Stimulated activated CD4-positive, alpha-beta T cell treated with anti-CD3 and anti-CD28 coated beads, Interleukin-4, amount 100 ng/mL, for 4 hours (primary cell): ENCODE measurements around the gene RNASEH2C.

Experiments used
- DNase-seq, 2 experiments: peaks; one replicate each; pipeline ENCODE4 v3.0.0-alpha.2; 2020

Gene RNASEH2C

GRCh38 chr11:65680192-65680743 lies 40.3 kb downstream of the RNASEH2C start:
- DNase-seq, result no peak

DNA sequence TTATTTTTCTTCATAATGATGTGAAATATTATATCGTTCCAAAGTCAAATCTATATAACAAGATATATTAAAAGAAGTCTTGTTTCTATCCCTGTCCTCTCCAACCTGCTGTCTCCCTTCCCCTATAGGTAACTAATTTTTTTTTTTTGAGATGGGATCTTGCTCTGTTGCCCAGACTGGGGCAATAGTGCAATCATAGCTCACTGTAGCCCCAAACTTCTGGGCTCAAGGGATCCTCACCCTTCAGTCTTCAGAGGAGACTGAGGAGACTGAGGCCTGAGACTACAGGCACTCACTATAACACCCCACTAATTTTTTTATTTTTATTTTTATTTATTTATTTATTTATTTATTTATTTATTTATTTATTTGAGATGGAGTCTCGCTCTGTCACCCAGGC lies 47.6 kb downstream of the RNASEH2C start:
- no peak for DNase-seq

DNA sequence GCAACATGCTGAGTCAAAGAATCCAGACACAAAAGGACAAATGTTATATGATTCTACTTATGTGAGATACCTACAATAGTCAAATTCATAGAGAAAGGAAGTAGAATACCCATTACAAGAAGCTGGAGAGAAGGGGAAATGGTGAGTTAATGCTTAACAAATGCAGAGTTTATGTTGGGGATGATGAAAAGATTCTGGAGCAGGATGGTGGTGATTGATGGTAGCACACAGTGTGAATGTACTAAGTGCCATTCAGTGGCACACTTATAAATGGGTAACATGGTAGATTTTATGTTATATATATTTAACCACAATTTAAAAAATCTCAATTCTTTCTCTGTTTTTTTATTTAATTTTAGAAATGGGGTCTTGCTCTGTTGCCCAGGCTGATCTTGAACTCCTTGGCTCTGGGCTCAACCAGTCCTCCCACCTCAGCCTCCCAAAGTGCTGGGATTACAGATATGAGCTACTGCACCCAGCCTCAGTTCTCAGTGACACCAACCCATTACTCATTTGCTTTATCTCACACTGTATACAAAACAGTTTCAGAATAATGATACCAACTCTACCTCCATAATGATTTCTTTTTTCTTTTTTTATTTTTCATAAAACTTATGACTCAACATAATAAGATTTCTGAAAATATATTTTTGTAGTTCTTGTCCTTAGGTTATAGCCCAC lies 48.3 kb downstream of the RNASEH2C start:
- DNase-seq, result no peak
